Suprapubic skin (tissue), 4 donors: Measurements from ENCODE around the gene STK38L. TPM values are rescaled to one million over a fixed set of nuclear protein-coding genes. Genes with fewer than 3 reads are reported as not detected.

Experiments used
- DNase-seq, 2 donors: peaks; one replicate each; pipeline ENCODE4 v3.0.0-alpha.2; 2019; ENCODE audit warnings: low spot score in 2 of 2
- H3K27ac ChIP-seq: fragments of 200-600 bp; sonication (generic); one replicate; pipeline ENCODE4 v1.5.1; 2019
- H3K27me3 ChIP-seq: fragments of 200-600 bp; sonication (generic); one replicate; pipeline ENCODE4 v1.5.1; 2019
- H3K36me3 ChIP-seq: fragments of 200-600 bp; sonication (generic); one replicate; pipeline ENCODE4 v1.5.1; 2019
- H3K4me1 ChIP-seq: fragments of 200-600 bp; sonication (generic); one replicate; pipeline ENCODE4 v1.5.1; 2019
- H3K4me3 ChIP-seq: fragments of 200-600 bp; sonication (generic); one replicate; pipeline ENCODE4 v1.5.1; 2019; ENCODE audit warnings: mild to moderate bottlenecking
- H3K9me3 ChIP-seq: fragments of 200-600 bp; sonication (generic); one replicate; pipeline ENCODE4 v1.5.1; 2019
- CTCF ChIP-seq, 2 donors: fragments of 200-600 bp in 1 of 2; fragments of 450-650 bp in 1 of 2; sonication (generic) in 1 of 2; IDR thresholded peaks; one replicate each; pipeline ENCODE4 v1.5.1; 2016 to 2019; ENCODE audit warnings: antibody characterized with exemption in 2 of 2, mild to moderate bottlenecking in 1 of 2, moderate library complexity in 1 of 2
- EP300 ChIP-seq: sonication (generic); formaldehyde crosslinking; IDR thresholded peaks from one replicate; pipeline ENCODE4 v1.6.1; 2017; ENCODE audit warnings: antibody characterized with exemption
- POLR2A ChIP-seq, 2 donors: fragments of 450-650 bp; IDR thresholded peaks; one replicate each; pipeline ENCODE4 v1.6.1; 2017; ENCODE audit warnings: antibody characterized with exemption in 2 of 2, mild to moderate bottlenecking in 2 of 2, moderate library complexity in 2 of 2
- POLR2AphosphoS5 ChIP-seq, 3 donors: sonication (generic); formaldehyde crosslinking; IDR thresholded peaks; one replicate each; pipeline ENCODE4 v1.6.1; 2017; ENCODE audit warnings: antibody characterized with exemption in 3 of 3
- WGBS: methylation state at CpG from one replicate; pipeline ENCODE4 v1.1.5; 2018; 5-methylcytosine and 5-hydroxymethylcytosine counted together
- total RNA-seq, 4 donors: library from RNA; depleted of rRNA; stranded (reverse); fragments of >200 nt; gene quantifications; one replicate each; pipeline ENCODE4 v1.1.0, GENCODE V29; 2016

The STK38L gene
- total RNA-seq, 4 donors from 2014 or later, result 16.5 to 28.7 (median 19.6) TPM

- Histone ChIP-seq H3K27me3 (no peaks in the 10 kb centered on the region), H3K27ac (no peak overlapping the region), H3K4me3 (no peak overlapping the region), H3K9me3 (no peaks in the 10 kb centered on the region), H3K4me1 (peaks cover 28% of the 10 kb centered on the region), H3K36me3 (no peaks in the 10 kb centered on the region)
- 83% methylated on average over 5 of the region's 5 CpGs for WGBS
- TF ChIP-seq POLR2AphosphoS5 (IDR thresholded peaks at IDR 0.05), result no peak
- TF ChIP-seq CTCF (IDR thresholded peaks at IDR 0.05), result no peak
- no peak for TF ChIP-seq POLR2A (IDR thresholded peaks at IDR 0.05)
- TF ChIP-seq EP300, result no peak
- no peak for DNase-seq
These were observed 36.3 kb downstream of the STK38L start for GRCh38 chr12:27280412-27280811.

GRCh38 chr12:27282754-27283153 lies 38.7 kb downstream of the STK38L start:
- peaks cover 21% of the 10 kb centered on the region for H3K4me1 ChIP-seq
- no peak for DNase-seq
- H3K27me3 ChIP-seq, result no peaks in the 10 kb centered on the region
- H3K36me3 ChIP-seq, result no peaks in the 10 kb centered on the region
- no peaks in the 10 kb centered on the region for H3K9me3 ChIP-seq
- 97% methylated on average over 2 of the region's 2 CpGs for WGBS
- H3K27ac ChIP-seq, result no peak overlapping the region
- no peak overlapping the region for H3K4me3 ChIP-seq
- TF ChIP-seq CTCF (IDR thresholded peaks at IDR 0.05) (no peak), POLR2A (IDR thresholded peaks at IDR 0.05) (no peak), EP300 (no peak), POLR2AphosphoS5 (IDR thresholded peaks at IDR 0.05) (no peak)

- Histone ChIP-seq H3K27me3 (no peaks in the 10 kb centered on the region), H3K27ac (no peak overlapping the region), H3K36me3 (no peaks in the 10 kb centered on the region), H3K4me1 (peaks cover 17% of the 10 kb centered on the region), H3K9me3 (no peaks in the 10 kb centered on the region), H3K4me3 (no peak overlapping the region)
- 98% methylated on average over 3 of the region's 3 CpGs for WGBS
- DNase-seq, result no peak
- TF ChIP-seq POLR2A (IDR thresholded peaks at IDR 0.05), result no peak
- no peak for TF ChIP-seq CTCF (IDR thresholded peaks at IDR 0.05)
- TF ChIP-seq EP300, result no peak
- no peak for TF ChIP-seq POLR2AphosphoS5 (IDR thresholded peaks at IDR 0.05)
These were observed 39.9 kb downstream of the STK38L start for GRCh38 chr12:27284021-27284420.

GRCh38 chr12:27284751-27285150 lies 40.7 kb downstream of the STK38L start:
- no peak for TF ChIP-seq CTCF (IDR thresholded peaks at IDR 0.05)
- peaks cover 17% of the 10 kb centered on the region for H3K4me1 ChIP-seq
- 76% methylated on average over 2 of the region's 2 CpGs for WGBS
- DNase-seq, result no peak
- H3K4me3 ChIP-seq, result no peak overlapping the region
- no peaks in the 10 kb centered on the region for H3K27me3 ChIP-seq
- H3K27ac ChIP-seq, result no peak overlapping the region
- no peaks in the 10 kb centered on the region for H3K9me3 ChIP-seq
- H3K36me3 ChIP-seq, result no peaks in the 10 kb centered on the region

- peaks cover 13% of the 10 kb centered on the region for H3K4me1 ChIP-seq
- no peak for DNase-seq
- no peaks in the 10 kb centered on the region for H3K36me3 ChIP-seq
- H3K4me3 ChIP-seq, result no peak overlapping the region
- TF ChIP-seq POLR2AphosphoS5 (IDR thresholded peaks at IDR 0.05), result no peak
- no peak for TF ChIP-seq EP300
- no peak for TF ChIP-seq CTCF (IDR thresholded peaks at IDR 0.05)
- TF ChIP-seq POLR2A (IDR thresholded peaks at IDR 0.05), result no peak
- H3K27ac ChIP-seq, result no peak overlapping the region
- H3K9me3 ChIP-seq, result no peaks in the 10 kb centered on the region
- 98% methylated on average over 1 of the region's 1 CpG for WGBS
- H3K27me3 ChIP-seq, result no peaks in the 10 kb centered on the region
These were observed 41.3 kb downstream of the STK38L start for GRCh38 chr12:27285403-27285802.
